Liver (tissue), 9 donors: Measurements from ENCODE around the gene SLC16A4. TPM values are rescaled to one million over a fixed set of nuclear protein-coding genes. Genes with fewer than 3 reads are reported as not detected.

Experiments used
- DNase-seq: peaks from one replicate; pipeline ENCODE4 v3.0.0-alpha.2; 2017; ENCODE audit warnings: low spot score
- H3K27ac ChIP-seq, 2 donors: one replicate each; pipeline ENCODE4 v1.7.0; 2013; ENCODE audit warnings: inconsistent platforms in 2 of 2, low read length in 2 of 2, control low read depth in 1 of 2, low read depth in 1 of 2, mild to moderate bottlenecking in 1 of 2
- H3K27me3 ChIP-seq, 4 donors: one replicate each; pipeline versions ENCODE4 v1.6.1 to v1.7.0; 2013; ENCODE audit warnings: low read length in 3 of 4, inconsistent platforms in 1 of 4, mild to moderate bottlenecking in 1 of 4, moderate library complexity in 1 of 4; ENCODE audit not compliant: control insufficient read depth in 4 of 4, insufficient read depth in 4 of 4
- H3K36me3 ChIP-seq, 4 donors: one replicate each; pipeline versions ENCODE4 v1.6.1 to v1.7.0; 2013; ENCODE audit warnings: low read length in 3 of 4, mild to moderate bottlenecking in 3 of 4, low read depth in 1 of 4, moderate library complexity in 1 of 4; ENCODE audit not compliant: control insufficient read depth in 4 of 4, insufficient read depth in 3 of 4
- H3K4me1 ChIP-seq, 4 donors: one replicate each; pipeline versions ENCODE4 v1.6.1 to v1.7.0; 2013; ENCODE audit warnings: low read length in 3 of 4, mild to moderate bottlenecking in 3 of 4, moderate library complexity in 1 of 4; ENCODE audit not compliant: control insufficient read depth in 4 of 4, insufficient read depth in 4 of 4
- H3K4me3 ChIP-seq, 3 donors: one replicate each; pipeline versions ENCODE4 v1.6.1 to v1.7.0; 2013; ENCODE audit warnings: low read length in 3 of 3, control low read depth in 1 of 3, low read depth in 1 of 3, mild to moderate bottlenecking in 1 of 3
- H3K9ac ChIP-seq, 2 donors: one replicate each; pipeline ENCODE4 v1.7.0; 2013; ENCODE audit warnings: low read length in 2 of 2, mild to moderate bottlenecking in 2 of 2, moderate library complexity in 2 of 2, control low read depth in 1 of 2, low read depth in 1 of 2
- H3K9me3 ChIP-seq, 4 donors: one replicate each; pipeline versions ENCODE4 v1.6.1 to v1.7.0; 2013; ENCODE audit warnings: low read length in 3 of 4; ENCODE audit not compliant: control insufficient read depth in 4 of 4
- ATF3 ChIP-seq: IDR thresholded peaks from 2 replicates; pipeline ENCODE4 v1.6.1; 2016; ENCODE audit warnings: antibody characterized with exemption
- CTCF ChIP-seq: fragments of 150-350 bp; IDR thresholded peaks from 2 replicates; pipeline ENCODE4 v1.5.1; 2017; ENCODE audit warnings: improper control_type of control experiment, low read depth, low read length; ENCODE audit not compliant: missing input control
- EGR1 ChIP-seq, 2 donors: IDR thresholded peaks; 2 replicates each; pipeline ENCODE4 v1.6.1; 2016 to 2018; ENCODE audit warnings: antibody characterized with exemption in 2 of 2, low read depth in 2 of 2
- FOXA1 ChIP-seq: IDR thresholded peaks from 2 replicates; pipeline ENCODE4 v1.6.1; 2016; ENCODE audit warnings: antibody characterized with exemption
- FOXA2 ChIP-seq: IDR thresholded peaks from 2 replicates; pipeline ENCODE4 v1.6.1; 2016; ENCODE audit warnings: antibody characterized with exemption
- GABPA ChIP-seq, 2 donors: IDR thresholded peaks in 1 of 2; conservative IDR thresholded peaks in 1 of 2; 2 replicates each; pipeline ENCODE4 v1.6.1; 2016; ENCODE audit warnings: antibody characterized with exemption in 2 of 2, mild to moderate bottlenecking in 1 of 2, moderate library complexity in 1 of 2
- HNF4A ChIP-seq, 2 donors: conservative IDR thresholded peaks; 2 replicates each; pipeline ENCODE4 v1.6.1; 2016; ENCODE audit warnings: antibody characterized with exemption in 2 of 2, mild to moderate bottlenecking in 2 of 2
- HNF4G ChIP-seq: IDR thresholded peaks from 2 replicates; pipeline ENCODE4 v1.6.1; 2016; ENCODE audit warnings: antibody characterized with exemption
- JUND ChIP-seq, 2 donors: IDR thresholded peaks; 2 replicates each; pipeline ENCODE4 v1.6.1; 2016; ENCODE audit warnings: antibody characterized with exemption in 2 of 2
- MAX ChIP-seq: IDR thresholded peaks from 2 replicates; pipeline ENCODE4 v1.6.1; 2016; ENCODE audit warnings: antibody characterized with exemption
- NR2F2 ChIP-seq: IDR thresholded peaks from 2 replicates; pipeline ENCODE4 v1.6.1; 2016; ENCODE audit warnings: antibody characterized with exemption
- RAD21 ChIP-seq, 2 donors: IDR thresholded peaks; 2 replicates each; pipeline ENCODE4 v1.6.1; 2016; ENCODE audit warnings: antibody characterized with exemption in 2 of 2, mild to moderate bottlenecking in 2 of 2
- REST ChIP-seq: IDR thresholded peaks from 2 replicates; pipeline ENCODE4 v1.6.1; 2016; ENCODE audit warnings: antibody characterized with exemption, mild to moderate bottlenecking
- RXRA ChIP-seq, 2 donors: IDR thresholded peaks; 2 replicates each; pipeline ENCODE4 v1.6.1; 2017 to 2018; ENCODE audit warnings: antibody characterized with exemption in 2 of 2, mild to moderate bottlenecking in 1 of 2
- TAF1 ChIP-seq: conservative IDR thresholded peaks from 2 replicates; pipeline ENCODE4 v1.6.1; 2016; ENCODE audit warnings: antibody characterized with exemption, mild to moderate bottlenecking
- YY1 ChIP-seq: IDR thresholded peaks from 2 replicates; pipeline ENCODE4 v1.6.1; 2016; ENCODE audit warnings: antibody characterized with exemption, mild to moderate bottlenecking
- ZBTB33 ChIP-seq: IDR thresholded peaks from 2 replicates; pipeline ENCODE4 v1.6.1; 2016; ENCODE audit warnings: antibody characterized with exemption
- WGBS: extraction: QIAGEN DNeasy Blood & Tissue Kit; methylation state at CpG from one replicate; pipeline ENCODE4 v1.1.7; 2013; 5-methylcytosine and 5-hydroxymethylcytosine counted together
- polyA plus RNA-seq, 2 donors: library from polyadenylated mRNA; stranded (reverse) in 1 of 2; unstranded in 1 of 2; fragments of 200-250 nt in 1 of 2; fragments of >200 nt in 1 of 2; fragmentation: Nextera tagmentation in 1 of 2; extraction: Ambion mirVana in 1 of 2; gene quantifications; one replicate each; pipeline versions ENCODE4 v1.2.1 to v1.2.3, GENCODE V29; 2013 to 2015
- total RNA-seq, 2 donors: library from RNA; depleted of rRNA; stranded (reverse); fragments of >200 nt; gene quantifications; one replicate each; pipeline ENCODE4 v1.2.3, GENCODE V29; 2014
- donor health status: healthy.
- donor health status: healthy.
- donor health status: healthy.
- donor health status: healthy.
- donor health status: healthy.

The SLC16A4 gene
- total and polyA plus RNA-seq, 4 donors, result 0.72 to 1.8 (median 1.6) TPM

- Histone ChIP-seq H3K9me3 (no peaks in the 10 kb centered on the region), H3K27ac (no peak overlapping the region), H3K4me3 (no peak overlapping the region), H3K9ac (no peak overlapping the region), H3K4me1 (peaks cover 0 to 3% (median under 1%) of the 10 kb centered on the region in 4 donors), H3K36me3 (peaks cover 0 to 5% (median 3%) of the 10 kb centered on the region in 4 donors), H3K27me3 (no peaks in the 10 kb centered on the region)
- DNase-seq, result no peak
- no peak for TF ChIP-seq FOXA2
- TF ChIP-seq MAX, result no peak
- no peak for TF ChIP-seq GABPA (IDR thresholded peaks at IDR 0.05 in 1 of 2, conservative IDR thresholded peaks at IDR 0.05 in 1 of 2)
- TF ChIP-seq REST, result no peak
- no peak for TF ChIP-seq HNF4G
- TF ChIP-seq NR2F2, result no peak
- TF ChIP-seq RXRA (IDR thresholded peaks at IDR 0.05), result no peak
- no peak for TF ChIP-seq ATF3
- TF ChIP-seq TAF1, result no peak
- no peak for TF ChIP-seq RAD21 (IDR thresholded peaks at IDR 0.05)
- no peak for TF ChIP-seq HNF4A (conservative IDR thresholded peaks at IDR 0.05)
- TF ChIP-seq YY1, result no peak
- no peak for TF ChIP-seq JUND (IDR thresholded peaks at IDR 0.05)
- WGBS, result 99% methylated on average over 1 of the region's 1 CpG
Observed at GRCh38 chr1:110387048-110387754, 3.6 kb downstream of the SLC16A4 start.

- Histone ChIP-seq H3K9ac (no peak overlapping the region), H3K27ac (no peak overlapping the region), H3K4me1 (peaks cover 0 to 3% (median 0%) of the 10 kb centered on the region in 4 donors), H3K36me3 (peaks cover 0 to 5% (median 3%) of the 10 kb centered on the region in 4 donors), H3K9me3 (no peaks in the 10 kb centered on the region), H3K4me3 (no peak overlapping the region), H3K27me3 (no peaks in the 10 kb centered on the region)
- no peak for DNase-seq
- 98% methylated on average over 1 of the region's 1 CpG for WGBS
- TF ChIP-seq TAF1, result no peak
- TF ChIP-seq ZBTB33, result no peak
- TF ChIP-seq REST, result no peak
- TF ChIP-seq GABPA (IDR thresholded peaks at IDR 0.05 in 1 of 2, conservative IDR thresholded peaks at IDR 0.05 in 1 of 2), result no peak
- TF ChIP-seq RXRA (IDR thresholded peaks at IDR 0.05), result no peak
- TF ChIP-seq FOXA1, result no peak
- TF ChIP-seq RAD21 (IDR thresholded peaks at IDR 0.05), result no peak
- TF ChIP-seq CTCF, result no peak
- no peak for TF ChIP-seq HNF4G
- TF ChIP-seq JUND (IDR thresholded peaks at IDR 0.05), result no peak
- no peak for TF ChIP-seq HNF4A (conservative IDR thresholded peaks at IDR 0.05)
- TF ChIP-seq YY1, result no peak
- TF ChIP-seq FOXA2, result no peak
- no peak for TF ChIP-seq NR2F2
- TF ChIP-seq MAX, result no peak
- TF ChIP-seq EGR1 (IDR thresholded peaks at IDR 0.05; ENCODE audit: low read depth in 2 of 2), result no peak
Observed at GRCh38 chr1:110385369-110385768, 5.5 kb downstream of the SLC16A4 start.
